Testis (tissue), 2 donors: ENCODE results near the gene NAT14.

Experiments used
- CTCF ChIP-seq, 3 experiments: fragments of 450-650 bp in 2 of 3; fragments of 200-600 bp in 1 of 3; sonication (generic) in 1 of 3; IDR thresholded peaks; one replicate each; pipeline ENCODE4 v1.5.1; 2016 to 2019; ENCODE audit warnings: antibody characterized with exemption in 3 of 3, mild to moderate bottlenecking in 2 of 3, moderate library complexity in 1 of 3
- POLR2A ChIP-seq: fragments of 450-650 bp; IDR thresholded peaks from one replicate; pipeline ENCODE4 v1.6.1; 2017; ENCODE audit warnings: antibody characterized with exemption, mild to moderate bottlenecking, moderate library complexity

DNA sequence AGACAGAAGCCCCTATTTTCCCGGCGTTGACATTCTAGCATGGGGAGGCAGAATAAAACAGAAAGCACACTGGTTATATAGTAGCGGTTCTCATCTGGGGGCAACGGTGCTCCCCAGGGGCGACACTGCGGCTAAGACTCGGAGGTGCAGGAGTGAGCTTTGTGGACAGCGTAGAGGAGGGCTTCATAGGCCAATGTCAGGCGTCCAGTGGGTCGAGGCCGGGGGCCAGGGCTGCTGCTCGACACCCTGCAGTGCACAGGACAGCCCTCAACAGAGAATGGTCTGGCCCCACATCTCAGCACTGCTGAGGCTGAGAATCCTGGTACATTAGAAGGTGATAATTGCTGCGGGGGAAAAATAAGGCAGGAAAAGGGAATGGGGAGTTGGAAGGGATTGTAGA lies 7.1 kb upstream of the NAT14 start:
- TF ChIP-seq CTCF (IDR thresholded peaks at IDR 0.05) = no peak
- no peak for TF ChIP-seq POLR2A
